Naive thymus-derived CD8-positive, alpha-beta T cell (primary cell): ENCODE measurements around the gene TSPAN4. TPM values are rescaled to one million over a fixed set of nuclear protein-coding genes. Genes with fewer than 3 reads are reported as not detected.

ENCODE experiments used
- ATAC-seq, 2 donors: fragments of 150-1000 bp; cut with Tn5 transposase in 1 of 2; sonication (Bioruptor Pico), chemical (Tn5 transposase) in 1 of 2; 1 replicate in 1 of 2; 2 replicates in 1 of 2; pipeline ENCODE4 v1.10.0; 2021; ENCODE audit warnings: mild to moderate bottlenecking in 2 of 2, moderate library complexity in 2 of 2
- POLR2A ChIA-PET: fragments of 350-600 bp; sonication (Branson Sonifier 250); formaldehyde crosslinking; loops from one replicate; lab custom pipeline; 2021; ENCODE audit warnings: antibody characterized with exemption; lab: Charles Lee
- DNase-seq, 10 donors: peaks; one replicate each; pipeline versions ENCODE4 v3.0.0 to v3.0.0-alpha.2; 2020 to 2022
- H3K27ac Mint-ChIP-seq, 10 donors: one replicate each; pipeline ENCODE4 v1.8.0; 2020 to 2022; ENCODE audit warnings: mild to moderate bottlenecking in 10 of 10, mixed read lengths in 10 of 10, moderate library complexity in 4 of 10, inconsistent platforms in 1 of 10
- H3K27me3 Mint-ChIP-seq, 5 donors: one replicate each; pipeline ENCODE4 v1.8.0; 2021 to 2022; ENCODE audit warnings: mixed read lengths in 5 of 5
- H3K36me3 Mint-ChIP-seq, 3 donors: one replicate each; pipeline ENCODE4 v1.8.0; 2020 to 2022; ENCODE audit warnings: mixed read lengths in 3 of 3, mild to moderate bottlenecking in 2 of 3, inconsistent platforms in 1 of 3
- H3K4me1 Mint-ChIP-seq, 4 donors: one replicate each; pipeline ENCODE4 v1.8.0; 2021 to 2022; ENCODE audit warnings: mixed read lengths in 4 of 4
- H3K4me3 Mint-ChIP-seq, 10 donors: one replicate each; pipeline ENCODE4 v1.8.0; 2020 to 2022; ENCODE audit warnings: mild to moderate bottlenecking in 10 of 10, mixed read lengths in 10 of 10, moderate library complexity in 6 of 10, inconsistent platforms in 1 of 10
- H3K9me3 Mint-ChIP-seq, 9 donors: one replicate each; pipeline ENCODE4 v1.8.0; 2020 to 2022; ENCODE audit warnings: mixed read lengths in 9 of 9, mild to moderate bottlenecking in 3 of 9, inconsistent platforms in 1 of 9, moderate library complexity in 1 of 9
- polyA plus RNA-seq, 3 donors: library from polyadenylated mRNA; unstranded; fragments of 300-500 nt; fragmentation: Illumina TruSeq; gene quantifications; one replicate each; pipeline ENCODE4 v1.2.3, GENCODE V29; 2021
- total RNA-seq, 8 experiments: library from RNA in 2 of 8; stranded (reverse) in 2 of 8; gene quantifications; one replicate each; pipeline ENCODE4 v1.2.3 and lab custom pipeline; 2021 to 2026

Gene TSPAN4
- total and polyA plus RNA-seq, 5 experiments from 2014 or later: 6.0 to 12.8 (median 8.3) TPM

DNA sequence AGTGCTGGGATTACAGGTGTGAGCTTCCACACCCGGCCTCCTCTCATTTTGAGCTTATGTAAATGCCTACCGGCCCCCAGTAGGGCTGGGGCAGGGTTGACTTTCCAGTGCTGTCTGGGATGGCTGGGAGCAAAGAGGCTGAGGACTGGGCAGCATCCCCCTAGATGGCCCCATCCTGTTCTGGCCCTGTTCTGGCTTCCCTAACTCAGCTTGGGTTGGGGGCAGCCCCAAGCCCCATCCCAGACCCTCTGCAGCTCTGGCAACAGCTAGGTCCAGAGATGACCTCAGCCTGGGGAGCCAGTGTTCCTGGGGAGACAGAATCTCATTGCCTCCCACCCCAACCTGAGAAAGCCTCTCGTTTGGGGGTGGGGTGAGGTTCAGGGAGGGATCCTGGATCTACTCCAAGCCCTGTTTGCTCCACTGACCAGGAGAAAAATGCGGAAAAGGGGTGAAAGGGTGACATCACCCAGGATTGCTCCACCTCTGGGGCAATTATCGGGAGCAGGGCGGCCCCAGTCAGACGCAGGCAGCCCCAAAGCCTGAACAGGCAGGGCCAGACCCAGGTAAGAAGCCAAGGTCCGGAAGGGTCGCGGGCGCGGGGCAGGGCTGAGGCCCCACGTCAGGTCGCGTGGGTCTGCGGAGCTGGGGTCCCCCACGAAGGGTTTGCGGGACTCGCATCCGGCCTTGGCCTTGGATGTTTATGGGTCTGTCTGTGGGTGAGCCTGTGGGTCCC, 24.1 kb upstream of the TSPAN4 start, which contains the start of gene PNPLA2:
Gene PNPLA2, plus strand, starts transcription at position 519 of the 733 bp plus-strand sequence. CDS start 805 bp downstream, outside the sequence.
- Mint-ChIP-seq H3K4me3 (peak within 1 kb of the TSS; percentile 78 to 92 (median 86)), H3K27me3 (peaks cover 0 to 2% (median 0%) of the 10 kb centered on the region in 5 donors), H3K36me3 (peaks cover 0 to 21% (median 4%) of the 10 kb centered on the region in 3 donors), H3K9me3 (no peaks in the 10 kb centered on the region), H3K27ac (peak within 1 kb of the TSS; percentile 57 to 95 (median 89)), H3K4me1 (peaks cover 6 to 22% (median 20%) of the 10 kb centered on the region in 4 donors)
- ATAC-seq (no peak), DNase-seq (no peak)
- POLR2A ChIA-PET: interaction anchor here (0.8 to 6.0 kb wide), 20 partner anchors 7 to 611 kb away, joined by 3 to 127 read pairs (median 6); partner anchors contain the start of genes BET1L, CD151, CHID1 and CRACR2B

- peak; percentile 71 to 72 for ATAC-seq
- no peaks in the 10 kb centered on the region for H3K9me3 Mint-ChIP-seq
- H3K36me3 Mint-ChIP-seq: peaks cover 0 to 23% (median 4%) of the 10 kb centered on the region in 3 donors
- peak overlapping the region in 9 of 10 donors; percentile 57 to 95 (median 89) for H3K27ac Mint-ChIP-seq
- peak; percentile 87 to 98 (median 93) for DNase-seq
- peaks cover 0 to 2% (median 0%) of the 10 kb centered on the region in 5 donors for H3K27me3 Mint-ChIP-seq
- H3K4me3 Mint-ChIP-seq: peak overlapping the region; percentile 77 to 92 (median 86)
- POLR2A ChIA-PET: interaction anchor here (0.6 to 6.0 kb wide), 25 partner anchors 8 to 612 kb away, joined by 3 to 127 read pairs (median 5); partner anchors contain the start of genes BET1L, CD151, CHID1 and CRACR2B
- H3K4me1 Mint-ChIP-seq: peaks cover 4 to 20% (median 20%) of the 10 kb centered on the region in 4 donors
These were observed 23.3 kb upstream of the TSPAN4 start for GRCh38 chr11:819129-819931.

GRCh38 chr11:819943-820649, 22.6 kb upstream of the TSPAN4 start:
- Mint-ChIP-seq H3K9me3 (no peaks in the 10 kb centered on the region), H3K27ac (peak overlapping the region; percentile 57 to 95 (median 89)), H3K36me3 (peaks cover 0 to 28% (median 10%) of the 10 kb centered on the region in 3 donors), H3K4me3 (peak overlapping the region; percentile 79 to 92 (median 88)), H3K27me3 (peaks cover 0 to 5% (median 0%) of the 10 kb centered on the region in 5 donors), H3K4me1 (peaks cover 4 to 22% (median 20%) of the 10 kb centered on the region in 4 donors)
- ATAC-seq: peak; percentile 79 to 81
- POLR2A ChIA-PET: interaction anchor here (0.6 to 6.0 kb wide), 17 partner anchors 9 to 613 kb away, joined by 3 to 127 read pairs (median 9); partner anchors contain the start of genes BET1L, CD151, CHID1 and CRACR2B
- peak; percentile 92 to 97 (median 96) for DNase-seq

DNA sequence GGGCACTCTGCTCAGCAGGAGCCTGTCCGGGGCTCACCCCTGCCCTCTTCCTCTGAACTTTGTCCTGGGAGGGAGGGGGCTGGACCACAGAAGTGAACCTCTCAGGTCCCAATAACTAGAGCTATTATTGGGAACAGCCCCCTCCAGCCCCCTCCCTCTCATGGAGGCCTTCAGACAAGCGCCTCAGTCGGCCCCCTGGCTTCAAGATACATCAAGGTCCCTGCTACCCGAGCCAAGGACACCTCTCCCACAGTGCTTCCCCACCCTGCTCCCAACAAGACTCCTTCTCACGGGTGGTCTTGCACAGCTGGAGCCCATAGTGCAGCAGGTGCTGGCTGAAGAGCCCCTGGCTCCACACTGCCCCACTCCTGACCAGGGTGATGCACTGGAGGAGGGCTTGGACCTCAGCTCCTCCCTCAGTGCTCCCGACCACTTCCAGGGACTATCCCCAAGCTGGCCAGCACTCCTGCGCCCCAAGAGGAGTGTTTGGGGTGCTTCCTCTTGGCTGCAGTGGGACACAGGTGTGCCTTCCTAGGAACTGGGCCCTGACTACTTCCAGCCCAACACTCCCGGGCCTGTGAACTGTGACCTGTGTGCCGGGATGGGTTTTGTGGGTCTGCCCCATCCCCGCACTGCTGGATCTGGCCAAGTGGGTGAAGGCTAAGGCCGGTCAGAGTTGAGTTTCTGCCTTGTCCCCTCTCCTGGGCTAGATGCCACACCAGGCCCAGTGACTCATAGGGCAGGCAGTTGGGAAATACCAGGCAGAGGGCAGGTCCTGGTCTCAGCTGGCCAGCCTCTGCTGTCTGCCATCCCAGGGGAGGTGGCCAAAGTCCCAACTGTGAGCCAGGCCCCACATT, 21.8 kb upstream of the TSPAN4 start:
- Mint-ChIP-seq H3K36me3 (peaks cover 0 to 34% (median 12%) of the 10 kb centered on the region in 3 donors), H3K27ac (peak overlapping the region in 7 of 10 donors; percentile 62 to 92 (median 77)), H3K9me3 (no peaks in the 10 kb centered on the region), H3K4me3 (peak overlapping the region; percentile 79 to 92 (median 88)), H3K27me3 (peaks cover 0 to 9% (median 0%) of the 10 kb centered on the region in 5 donors), H3K4me1 (peaks cover 4 to 23% (median 20%) of the 10 kb centered on the region in 4 donors)
- no peak for ATAC-seq
- no peak for DNase-seq
- POLR2A ChIA-PET: interaction anchor here (1.0 to 6.0 kb wide), 11 partner anchors 10 to 125 kb away, joined by 3 to 127 read pairs (median 24); partner anchors contain the start of genes CD151, CHID1, CRACR2B and GATD1

- POLR2A ChIA-PET: interaction anchor here (1.5 to 6.0 kb wide), 6 partner anchors 11 to 21 kb away, joined by 8 to 127 read pairs (median 74); partner anchors contain the start of genes CD151, CRACR2B, PIDD1 and POLR2L
- Mint-ChIP-seq H3K4me1 (peaks cover 4 to 28% (median 23%) of the 10 kb centered on the region in 4 donors), H3K36me3 (peaks cover 0 to 34% (median 12%) of the 10 kb centered on the region in 3 donors), H3K27me3 (peaks cover 0 to 14% (median 0%) of the 10 kb centered on the region in 5 donors), H3K9me3 (no peaks in the 10 kb centered on the region), H3K4me3 (peak overlapping the region in 9 of 10 donors; percentile 44 to 92 (median 87)), H3K27ac (peak overlapping the region in 3 of 10 donors; percentile 4 to 43 (median 14))
- DNase-seq: no peak
- ATAC-seq: no peak
These were observed 20.9 kb upstream of the TSPAN4 start for GRCh38 chr11:821512-822371.

DNA sequence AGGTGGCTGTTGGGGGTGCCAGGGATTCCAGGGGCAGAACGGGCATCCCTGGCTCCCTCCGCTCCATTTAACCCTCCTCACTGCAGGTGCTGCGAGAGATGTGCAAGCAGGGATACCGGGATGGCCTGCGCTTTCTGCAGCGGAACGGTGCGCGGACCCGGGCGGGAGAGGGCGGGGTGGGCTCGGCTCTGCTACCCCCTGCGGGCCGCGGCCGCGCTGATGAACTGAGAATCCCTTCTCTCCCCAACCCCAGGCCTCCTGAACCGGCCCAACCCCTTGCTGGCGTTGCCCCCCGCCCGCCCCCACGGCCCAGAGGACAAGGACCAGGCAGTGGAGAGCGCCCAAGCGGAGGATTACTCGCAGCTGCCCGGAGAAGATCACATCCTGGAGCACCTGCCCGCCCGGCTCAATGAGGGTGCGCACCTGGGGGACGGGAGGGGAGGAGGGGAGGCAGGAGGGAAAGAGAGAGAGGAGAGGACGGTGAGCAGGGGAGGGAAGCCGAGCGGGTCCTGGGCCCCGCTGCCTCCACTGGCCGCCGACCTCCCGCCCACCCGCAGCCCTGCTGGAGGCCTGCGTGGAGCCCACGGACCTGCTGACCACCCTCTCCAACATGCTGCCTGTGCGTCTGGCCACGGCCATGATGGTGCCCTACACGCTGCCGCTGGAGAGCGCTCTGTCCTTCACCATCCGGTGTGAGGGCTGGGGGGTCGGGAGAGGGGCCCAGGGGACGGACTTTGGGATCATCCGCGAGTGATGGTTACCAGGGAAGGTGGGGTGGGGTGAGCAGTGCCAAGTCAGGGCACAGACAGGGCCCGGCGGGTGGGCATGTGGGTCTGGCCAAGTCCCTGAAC, 19.0 kb upstream of the TSPAN4 start:
- Mint-ChIP-seq H3K4me3 (no peak overlapping the region), H3K27ac (peak overlapping the region in 1 of 10 donors; percentile 62), H3K27me3 (peaks cover 0 to 26% (median 11%) of the 10 kb centered on the region in 5 donors), H3K9me3 (no peaks in the 10 kb centered on the region), H3K4me1 (peaks cover 7 to 36% (median 34%) of the 10 kb centered on the region in 4 donors), H3K36me3 (peaks cover 0 to 34% (median 12%) of the 10 kb centered on the region in 3 donors)
- POLR2A ChIA-PET: interaction anchor here (0.7 to 6.0 kb wide), 6 partner anchors 9 to 194 kb away, joined by 3 to 127 read pairs (median 6); partner anchors contain the start of genes CD151, CRACR2B and RPLP2
- no peak for ATAC-seq
- no peak for DNase-seq

- no peak for DNase-seq
- no peak overlapping the region for H3K4me3 Mint-ChIP-seq
- no peak overlapping the region for H3K27ac Mint-ChIP-seq
- H3K9me3 Mint-ChIP-seq: no peaks in the 10 kb centered on the region
- ATAC-seq: no peak
- POLR2A ChIA-PET: interaction anchor here (1.0 to 3.0 kb wide), 3 partner anchors 15 to 20 kb away, joined by 4 to 10 read pairs (median 5); partner anchors contain the start of genes PIDD1 and RPLP2
- peaks cover 0 to 33% (median 14%) of the 10 kb centered on the region in 5 donors for H3K27me3 Mint-ChIP-seq
- H3K4me1 Mint-ChIP-seq: peaks cover 7 to 41% (median 40%) of the 10 kb centered on the region in 4 donors
- H3K36me3 Mint-ChIP-seq: peaks cover 0 to 34% (median 12%) of the 10 kb centered on the region in 3 donors
These were observed 18.3 kb upstream of the TSPAN4 start for GRCh38 chr11:824292-824880.

GRCh38 chr11:824942-825341, 17.7 kb upstream of the TSPAN4 start:
- Mint-ChIP-seq H3K27me3 (peaks cover 0 to 38% (median 14%) of the 10 kb centered on the region in 5 donors), H3K4me3 (no peak overlapping the region), H3K4me1 (peaks cover 10 to 46% (median 44%) of the 10 kb centered on the region in 4 donors), H3K27ac (peak overlapping the region in 1 of 10 donors; percentile 28), H3K36me3 (peaks cover 0 to 34% (median 12%) of the 10 kb centered on the region in 3 donors), H3K9me3 (no peaks in the 10 kb centered on the region)
- DNase-seq (no peak), ATAC-seq (no peak)
- POLR2A ChIA-PET: interaction anchor here (1.0 to 3.0 kb wide), 3 partner anchors 16 to 20 kb away, joined by 4 to 10 read pairs (median 5); partner anchors contain the start of genes PIDD1 and RPLP2
